AML-193 (cell line): ENCODE data around the gene GSDMA.
"Not testable (repeated sequence)": the region's sequence is repeated elsewhere in the genome, so short reads cannot be mapped to it uniquely, and the experiment has no call there.

Experiments
- DNase-seq, 2 experiments: peaks; one replicate each; lab custom pipeline; 2025; lab: John Stamatoyannopoulos, UW

Gene GSDMA

DNA sequence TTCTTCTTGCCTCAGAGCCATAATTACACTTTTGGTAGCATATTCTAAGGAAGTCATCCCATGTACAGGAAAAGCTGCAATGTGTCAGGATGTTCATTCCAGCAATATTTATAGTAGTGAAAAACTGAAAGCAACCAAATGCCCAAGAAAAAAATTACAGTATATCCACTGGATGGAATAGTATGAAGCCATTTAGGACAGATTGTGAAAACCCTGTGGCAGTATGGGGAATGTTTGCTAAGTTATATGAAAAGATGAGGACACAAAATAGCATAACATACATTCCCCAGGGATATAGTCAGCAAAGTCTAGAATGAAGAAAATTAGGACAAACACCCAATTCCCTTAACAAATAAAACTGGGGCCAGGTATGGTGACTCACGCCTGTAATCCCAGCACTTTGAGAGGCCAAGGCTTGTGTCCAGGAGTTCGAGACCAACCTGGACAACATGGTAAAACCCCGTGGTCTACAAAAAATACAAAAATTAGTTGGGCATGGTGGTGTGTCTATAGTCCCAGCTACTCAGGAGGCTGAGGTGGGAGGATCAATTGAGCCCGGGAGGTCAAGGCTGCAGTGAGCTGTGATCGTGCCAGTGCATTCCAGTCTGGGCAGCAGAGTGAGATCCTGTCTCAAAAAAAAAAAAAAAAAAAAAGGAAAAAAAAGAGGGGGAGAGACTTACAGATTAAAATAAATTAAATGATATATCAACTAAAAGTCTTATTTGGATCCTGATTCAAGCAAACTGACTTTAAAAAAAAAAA, 33.0 kb upstream of the GSDMA start:
- no peak for DNase-seq

DNA sequence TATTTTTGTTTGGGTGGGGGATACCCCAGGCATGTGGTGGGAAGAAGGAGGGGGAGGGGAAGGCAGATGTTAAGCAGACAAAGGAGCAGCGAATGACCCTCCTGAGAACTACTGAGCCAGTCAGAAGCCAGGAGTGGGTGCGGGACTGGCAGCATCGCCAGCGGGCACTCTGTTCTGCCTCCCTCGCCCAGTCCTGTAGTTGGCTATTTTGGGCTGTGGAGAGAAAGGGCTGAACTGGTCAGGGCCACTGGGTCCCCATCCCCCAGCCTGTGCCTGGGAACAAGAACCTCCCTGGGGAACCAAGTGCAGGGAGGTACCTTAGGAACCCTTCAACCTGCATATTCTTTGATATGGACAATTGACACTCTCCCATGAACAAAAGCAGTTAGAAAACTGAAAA, 28.9 kb upstream of the GSDMA start:
- DNase-seq, result no peak

DNA sequence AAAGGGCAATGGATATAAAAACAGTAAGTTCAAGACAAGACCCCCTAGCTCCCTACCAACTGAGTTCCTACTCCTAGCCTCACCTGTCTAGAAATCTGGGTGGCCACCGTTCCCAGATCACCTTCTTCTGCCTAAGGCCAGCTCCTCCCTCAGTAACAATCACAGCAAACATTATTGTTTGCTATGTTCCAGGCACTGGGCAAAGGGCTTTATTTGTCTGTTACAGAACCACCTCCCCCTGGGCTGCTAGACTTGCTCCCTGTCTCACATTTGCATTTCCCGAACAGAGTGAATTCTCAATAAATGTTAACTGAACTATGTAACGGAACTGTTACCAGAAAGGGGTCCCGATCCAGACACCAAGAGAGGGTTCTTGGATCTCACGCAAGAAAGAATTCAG, 28.5 kb upstream of the GSDMA start:
- no peak for DNase-seq

DNA sequence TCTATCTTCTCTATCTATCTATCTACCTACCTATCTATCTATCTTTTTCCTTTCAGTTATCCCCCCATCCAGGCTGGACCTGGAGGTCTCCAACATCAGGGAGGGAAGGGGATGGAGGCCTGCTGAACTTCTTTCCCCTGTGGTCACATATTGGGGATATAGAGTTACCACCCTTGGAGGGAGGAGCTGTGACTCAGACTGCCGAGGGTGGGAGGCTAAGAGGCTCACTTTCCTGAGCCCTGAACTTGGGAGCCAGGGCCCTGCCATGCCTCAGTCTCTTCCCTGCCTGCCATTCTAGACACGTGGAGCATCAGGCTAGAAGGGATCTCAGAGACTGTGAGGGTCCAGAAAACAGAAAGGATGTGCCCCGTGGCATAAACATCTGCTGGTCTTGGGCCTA, 26.9 kb upstream of the GSDMA start:
- no peak for DNase-seq

DNA sequence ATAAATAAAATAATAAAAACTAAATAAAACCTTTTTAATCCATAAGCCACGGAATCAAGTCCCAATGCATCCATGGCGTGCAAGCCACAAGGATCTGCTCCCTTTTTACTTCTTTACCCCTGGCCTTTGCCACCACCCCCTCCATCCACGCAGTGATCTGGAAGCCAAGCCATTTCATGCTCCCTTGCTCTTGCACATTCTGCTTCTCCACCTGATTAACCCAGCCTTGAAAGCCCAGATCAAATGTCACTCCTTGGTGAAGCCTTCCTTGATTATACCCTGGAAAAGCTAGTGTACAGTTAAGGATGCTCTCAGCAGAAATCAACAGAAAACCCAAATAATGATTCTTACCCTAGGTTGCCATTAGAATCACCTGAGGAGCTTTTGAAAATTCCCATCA, 25.4 kb upstream of the GSDMA start:
- DNase-seq, result no peak

DNA sequence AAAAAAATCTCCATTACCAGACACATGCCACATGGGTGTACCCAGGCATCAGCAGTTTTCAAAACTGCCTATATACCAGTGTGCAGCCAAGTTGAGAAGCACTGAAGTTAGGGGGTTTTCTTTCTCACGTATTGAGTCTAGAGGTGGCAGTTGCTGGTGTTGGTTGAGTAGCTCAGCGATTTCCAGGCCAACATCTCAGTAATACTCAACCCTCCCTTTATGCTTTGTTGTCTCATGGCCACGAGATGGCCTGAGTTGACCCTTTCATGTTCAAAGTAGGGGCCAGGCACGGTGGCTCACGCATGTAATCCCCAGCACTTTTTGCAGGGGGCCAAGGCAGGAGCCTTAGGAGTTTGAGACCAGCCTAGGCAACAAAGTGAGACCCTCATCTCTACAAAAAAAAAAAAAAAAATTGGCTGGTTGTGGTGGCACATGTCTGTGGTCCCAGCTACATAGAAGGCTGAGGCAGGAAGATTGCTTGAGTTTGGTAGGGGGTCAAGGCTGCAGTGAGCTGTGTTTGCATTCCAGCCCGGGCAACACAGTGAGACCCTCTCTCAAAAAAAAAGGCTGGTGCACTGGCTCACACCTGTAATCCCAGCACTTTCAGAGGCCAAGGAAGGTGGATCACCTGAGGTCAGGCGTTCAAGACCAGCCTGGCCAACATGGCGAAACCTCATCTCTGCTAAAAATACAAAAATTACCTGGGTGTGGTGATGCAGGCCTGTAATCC, 24.5 kb upstream of the GSDMA start:
- no peak for DNase-seq

DNA sequence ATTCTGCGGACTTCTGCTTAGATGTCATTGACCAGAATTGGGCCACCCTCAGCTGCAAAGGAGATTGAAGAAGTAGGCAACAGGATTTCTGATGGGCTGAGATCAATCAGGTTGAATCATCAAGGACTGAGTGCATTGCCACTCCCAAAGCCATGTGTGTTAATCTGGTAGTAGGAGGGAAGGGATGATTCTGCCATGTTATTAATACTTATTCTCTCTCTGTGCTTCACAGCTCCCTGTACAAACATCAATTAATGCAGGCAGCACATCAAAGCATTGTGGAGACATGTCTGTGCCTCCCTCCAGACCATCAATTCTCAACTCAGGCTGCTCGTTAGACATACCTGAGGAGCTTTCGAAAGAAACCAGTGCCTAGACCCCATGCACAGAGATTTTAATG, 23.7 kb upstream of the GSDMA start:
- no peak for DNase-seq

DNA sequence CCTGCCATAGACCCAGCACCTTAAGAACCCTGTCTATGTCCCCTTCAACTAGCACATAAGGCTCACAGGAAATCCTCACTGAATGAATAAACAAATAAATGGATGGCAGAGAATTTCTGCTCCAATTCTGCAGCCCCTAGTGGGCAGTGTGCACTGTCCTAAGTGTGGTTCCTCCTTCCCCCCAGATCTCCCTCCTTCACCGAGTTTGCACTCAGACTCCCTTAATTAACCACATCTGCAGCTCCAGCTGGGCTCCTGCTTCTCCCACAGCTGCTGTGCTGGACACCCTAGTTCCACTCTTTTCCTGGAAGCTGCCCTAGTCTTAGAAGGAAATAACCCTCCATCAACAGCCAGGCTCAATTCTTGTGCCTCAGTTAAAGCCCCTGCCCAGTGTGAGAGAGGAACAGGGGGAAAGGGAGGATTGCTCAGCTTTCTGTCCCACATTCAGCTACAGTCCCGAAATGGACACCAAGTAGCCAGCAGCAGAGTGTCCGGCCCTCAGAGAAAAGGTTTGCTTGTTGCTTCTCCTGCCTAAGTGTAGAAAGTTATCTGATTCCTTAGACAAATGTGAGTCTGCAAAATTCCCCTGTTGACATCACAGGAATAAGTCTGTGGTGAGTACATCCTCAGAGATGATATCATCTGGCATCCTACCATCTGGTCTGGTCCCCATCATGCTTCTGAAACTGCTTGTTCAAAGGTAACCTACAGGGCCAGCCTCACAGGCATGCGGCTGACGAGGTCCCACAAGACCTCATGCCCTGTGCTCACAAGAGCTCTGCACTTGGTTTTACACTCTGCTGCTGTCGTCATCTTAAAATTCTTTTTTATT, 23.0 kb upstream of the GSDMA start:
- DNase-seq, result peak; percentile 63 to 64

DNA sequence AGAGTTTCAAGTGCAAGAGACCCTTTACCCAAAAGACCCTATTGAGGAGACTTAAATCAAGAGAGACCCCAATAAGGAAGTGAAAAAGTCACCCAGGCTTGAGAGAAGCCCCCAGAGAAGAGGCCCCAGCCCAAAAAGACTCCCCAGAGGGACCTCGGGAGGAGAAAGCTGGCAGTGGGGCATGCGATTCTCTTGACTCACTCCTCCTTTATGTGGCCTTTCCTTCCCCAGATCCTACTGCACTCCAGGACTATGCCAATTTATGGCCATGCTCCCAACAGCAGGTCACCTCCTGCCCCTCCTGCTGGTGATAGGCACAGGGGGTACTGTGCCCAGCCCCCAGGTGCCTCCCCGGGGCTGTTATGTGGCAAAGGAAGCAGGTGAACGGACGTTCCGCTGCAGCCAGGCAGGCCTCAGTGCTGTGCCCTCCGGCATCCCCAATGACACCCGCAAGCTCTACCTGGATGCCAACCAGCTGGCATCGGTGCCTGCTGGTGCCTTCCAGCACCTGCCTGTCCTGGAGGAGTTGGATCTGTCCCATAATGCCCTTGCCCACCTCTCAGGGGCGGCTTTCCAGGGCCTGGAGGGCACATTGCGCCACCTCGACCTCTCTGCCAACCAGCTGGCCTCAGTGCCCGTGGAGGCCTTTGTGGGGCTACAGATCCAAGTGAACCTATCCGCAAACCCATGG, 19.0 kb upstream of the GSDMA start:
- no peak for DNase-seq

DNA sequence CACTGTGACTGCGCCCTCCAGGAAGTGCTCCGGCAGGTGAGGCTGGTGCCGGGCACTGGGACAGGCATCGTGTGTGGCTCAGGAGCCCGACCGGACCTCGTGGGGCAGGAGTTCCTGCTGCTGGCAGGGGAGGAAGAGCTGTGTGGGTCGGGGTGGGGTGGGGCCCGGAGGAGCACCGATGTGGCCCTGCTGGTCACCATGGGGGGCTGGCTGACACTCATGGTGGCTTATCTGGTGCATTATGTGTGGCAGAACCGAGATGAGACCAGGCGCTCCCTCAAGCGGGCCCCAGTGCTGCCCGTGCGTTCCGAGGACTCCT, 18.5 kb upstream of the GSDMA start:
- no peak for DNase-seq

DNA sequence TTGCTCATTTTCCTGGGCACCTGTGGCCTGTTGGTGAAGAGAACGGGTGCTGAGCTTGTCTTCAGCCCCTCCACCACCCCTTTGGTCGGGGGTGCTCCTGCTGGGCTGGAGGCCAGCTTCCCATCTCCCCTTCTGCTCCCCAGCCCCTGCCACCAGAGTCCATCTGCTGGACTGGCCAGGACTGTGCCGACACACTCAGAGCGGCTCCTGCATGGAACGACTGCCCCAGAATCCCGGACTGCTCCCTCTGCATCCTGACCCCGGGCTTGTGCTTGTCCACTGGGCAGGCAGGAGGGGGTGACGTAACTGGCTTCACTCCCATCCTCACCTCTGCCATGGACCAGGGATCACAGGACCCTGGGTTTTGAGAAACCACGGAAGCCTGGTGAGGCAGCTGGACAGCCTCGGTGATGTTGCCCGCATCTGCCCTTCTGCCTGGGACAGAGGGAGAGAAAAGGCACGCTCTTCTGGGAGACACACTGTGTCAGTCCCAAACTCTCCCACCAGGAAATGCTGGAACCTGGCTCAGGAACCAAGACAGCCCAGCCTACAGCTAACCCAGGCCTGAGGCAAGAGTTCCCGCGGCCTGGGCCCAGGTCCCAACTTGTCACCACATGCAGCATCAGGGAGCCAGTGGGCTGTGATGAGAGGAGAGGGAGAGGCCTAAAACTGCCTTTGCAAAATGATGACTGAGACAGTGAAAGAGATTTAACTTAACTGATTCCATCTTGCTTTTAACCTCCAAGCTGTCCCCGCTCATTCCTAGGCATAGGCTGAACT, 16.1 kb upstream of the GSDMA start:
- DNase-seq, result no peak

DNA sequence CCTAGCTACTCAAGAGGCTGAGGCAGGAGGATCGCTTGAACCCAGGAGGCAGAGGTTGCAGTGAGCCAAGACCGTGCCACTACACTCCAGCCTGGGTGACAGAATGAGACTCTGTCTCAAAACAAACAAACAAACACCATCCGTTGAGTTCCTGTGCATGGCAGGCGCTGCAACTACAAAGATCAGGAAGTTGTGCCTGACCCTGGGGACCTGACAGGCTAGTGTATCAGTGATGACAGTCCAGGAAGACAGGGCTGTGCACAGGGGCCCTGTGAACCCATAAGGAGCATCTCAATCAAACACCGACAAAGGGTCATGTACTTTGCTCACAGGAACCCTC, 14.3 kb upstream of the GSDMA start:
- not testable (repeated sequence) for DNase-seq

DNA sequence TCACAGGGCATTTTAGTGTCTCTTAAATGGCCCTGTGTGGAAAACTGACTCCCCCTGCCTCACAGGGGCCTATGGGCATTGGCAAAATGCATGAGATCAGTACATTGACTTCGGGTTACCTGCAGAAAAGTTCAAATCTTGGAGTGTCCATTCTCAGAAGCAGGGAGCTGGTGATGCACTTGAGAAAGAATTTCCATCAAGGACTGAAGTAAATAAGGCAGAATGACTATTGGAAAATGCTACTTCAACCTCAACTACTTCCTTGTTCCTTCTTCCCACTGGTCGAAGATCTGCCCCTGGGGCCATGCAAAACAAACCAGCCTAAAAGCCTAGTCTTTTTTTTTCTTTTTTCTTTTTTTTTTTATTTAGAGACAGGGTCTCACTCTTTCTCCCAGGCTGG, 13.8 kb upstream of the GSDMA start:
- DNase-seq, result peak in 1 of 2 experiments; percentile 9

DNA sequence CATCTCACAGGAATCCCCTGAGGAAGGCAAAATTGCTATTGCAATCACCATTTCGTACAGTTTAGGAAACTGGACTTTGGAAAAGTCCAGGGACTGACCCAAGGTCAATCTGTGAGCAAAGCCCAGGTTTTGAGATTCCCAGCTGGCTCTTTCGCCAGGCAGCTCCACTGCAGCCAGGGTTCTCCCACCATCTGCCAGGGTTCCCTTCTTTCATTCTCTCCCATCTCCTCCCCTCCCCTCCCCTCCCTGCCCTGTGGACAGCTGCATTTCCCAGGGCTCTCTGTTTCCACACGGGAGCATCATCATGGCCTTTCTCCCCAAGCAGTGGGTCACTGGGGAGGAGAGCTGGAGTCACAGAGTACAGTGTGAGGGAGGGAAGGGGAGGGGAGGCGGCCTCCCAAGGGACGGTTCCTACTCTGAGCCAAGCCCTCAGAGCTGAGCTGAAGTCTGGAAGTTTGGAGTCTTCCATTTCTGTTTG, 11.9 kb upstream of the GSDMA start:
- no peak for DNase-seq

DNA sequence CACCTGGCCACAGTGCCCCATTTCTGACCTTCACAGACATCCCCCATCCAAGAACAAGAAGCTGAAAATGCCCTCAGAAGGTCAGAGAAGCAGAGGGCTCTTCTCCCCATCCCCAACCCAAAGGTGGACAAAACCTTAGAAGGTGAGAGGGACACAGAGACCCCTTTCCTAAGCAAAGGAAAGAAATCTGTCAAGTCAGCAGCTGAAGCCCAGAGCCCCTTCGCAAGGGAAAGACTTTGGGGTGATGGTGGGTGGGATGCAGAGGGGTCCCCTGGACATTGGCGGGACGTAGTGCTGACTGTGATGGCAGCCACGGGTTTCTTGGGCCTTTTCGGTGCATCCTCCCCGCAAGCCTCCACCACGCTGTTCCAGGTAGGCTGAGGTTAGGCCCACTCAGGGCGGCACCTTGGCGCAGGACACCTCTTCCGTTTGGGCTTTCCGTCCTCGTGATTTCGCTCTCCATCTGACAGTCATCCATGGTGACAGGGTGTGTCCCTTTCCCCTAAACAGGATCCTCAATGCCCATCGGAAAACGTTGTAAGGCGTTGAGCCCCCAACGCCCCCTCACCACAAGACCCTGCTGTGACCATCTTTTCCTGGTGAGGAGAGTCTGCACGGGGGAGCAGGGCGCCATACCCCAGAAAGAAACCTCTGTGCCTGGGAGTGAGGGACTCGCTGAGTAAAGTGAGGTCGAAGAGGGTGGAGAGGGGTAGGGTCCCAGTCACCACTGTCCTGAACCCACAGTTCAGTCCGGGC, 10.7 kb upstream of the GSDMA start:
- DNase-seq, result no peak

DNA sequence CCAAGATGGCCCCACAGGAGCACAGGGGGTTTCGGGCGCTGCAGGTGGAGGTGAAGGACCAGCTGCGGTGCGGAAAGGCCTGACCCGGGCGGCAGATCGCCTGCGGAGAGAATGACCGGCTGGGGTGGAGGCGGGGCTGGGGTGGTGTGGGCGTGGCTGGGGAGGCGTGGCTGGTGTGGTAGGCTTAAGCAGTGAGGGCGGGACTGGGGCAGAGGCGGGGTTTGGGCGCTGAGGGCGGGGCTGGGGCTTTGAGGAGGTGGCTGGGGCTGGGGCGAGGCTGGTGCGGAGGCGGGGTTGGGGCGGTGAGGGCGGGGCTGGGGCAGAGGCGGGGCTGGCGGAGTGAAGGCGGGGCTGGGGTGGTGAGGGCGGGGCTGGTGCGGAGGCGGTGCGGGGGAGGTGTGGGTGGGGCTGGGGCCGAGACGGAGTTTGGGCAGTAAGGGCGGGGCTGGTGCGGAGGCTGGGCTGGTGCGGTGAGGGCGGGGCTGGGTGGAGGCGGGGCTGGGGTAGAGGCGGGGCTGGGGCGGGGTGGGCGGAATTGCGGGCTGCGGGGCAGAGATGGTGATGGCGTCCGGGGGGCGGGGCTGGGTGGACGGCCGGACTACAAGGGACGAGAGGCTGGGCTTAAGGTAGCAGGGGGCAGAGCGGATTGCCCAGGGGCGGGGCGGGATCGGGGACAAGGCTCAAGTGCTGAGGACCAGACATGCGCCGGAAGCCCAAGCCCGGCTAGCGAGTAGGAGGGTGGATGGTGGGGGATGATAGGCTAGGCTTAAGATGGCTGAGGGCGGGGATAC, 9.9 kb upstream of the GSDMA start:
- DNase-seq, result peak; percentile 96 to 97

DNA sequence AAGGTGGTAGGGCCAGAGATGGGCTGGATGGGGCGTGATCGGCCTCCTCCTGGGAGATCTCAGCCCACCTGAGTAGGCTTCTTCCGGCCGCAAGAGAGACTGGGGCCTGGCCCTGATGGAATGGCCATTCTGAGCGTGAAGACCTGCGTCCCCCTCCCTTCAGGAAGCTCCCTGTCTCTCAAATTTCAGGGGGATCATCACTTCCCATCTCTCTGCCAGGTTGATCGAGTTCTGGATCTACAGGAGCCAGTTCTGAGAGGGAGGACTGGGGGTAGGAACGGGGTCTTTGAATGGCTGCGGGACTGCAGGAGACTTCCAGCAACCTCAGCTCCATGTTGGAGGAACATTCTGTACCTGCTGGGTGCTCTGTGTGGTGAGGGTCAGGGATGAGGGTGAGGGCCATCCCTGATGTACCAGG, 9.3 kb upstream of the GSDMA start:
- no peak for DNase-seq

DNA sequence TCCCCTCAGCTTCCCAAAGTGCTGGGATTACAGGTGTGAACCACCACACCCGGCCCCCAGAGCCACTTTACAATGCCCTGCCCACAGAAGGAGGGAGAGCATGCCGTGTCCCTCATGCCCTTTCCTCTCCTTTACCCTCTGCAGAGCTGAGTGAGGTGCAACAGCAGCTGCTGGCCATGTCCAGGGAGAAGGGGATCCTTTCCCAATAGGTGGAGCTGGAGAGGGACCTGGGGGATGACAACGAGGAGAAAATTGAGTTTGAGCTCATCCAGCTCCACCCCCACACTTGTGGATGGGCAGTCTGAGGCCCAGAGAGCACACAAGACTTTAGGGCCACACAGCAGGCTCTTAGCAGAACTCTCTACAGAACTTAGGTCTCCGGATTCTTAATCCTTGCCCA, 7.9 kb upstream of the GSDMA start:
- no peak for DNase-seq

DNA sequence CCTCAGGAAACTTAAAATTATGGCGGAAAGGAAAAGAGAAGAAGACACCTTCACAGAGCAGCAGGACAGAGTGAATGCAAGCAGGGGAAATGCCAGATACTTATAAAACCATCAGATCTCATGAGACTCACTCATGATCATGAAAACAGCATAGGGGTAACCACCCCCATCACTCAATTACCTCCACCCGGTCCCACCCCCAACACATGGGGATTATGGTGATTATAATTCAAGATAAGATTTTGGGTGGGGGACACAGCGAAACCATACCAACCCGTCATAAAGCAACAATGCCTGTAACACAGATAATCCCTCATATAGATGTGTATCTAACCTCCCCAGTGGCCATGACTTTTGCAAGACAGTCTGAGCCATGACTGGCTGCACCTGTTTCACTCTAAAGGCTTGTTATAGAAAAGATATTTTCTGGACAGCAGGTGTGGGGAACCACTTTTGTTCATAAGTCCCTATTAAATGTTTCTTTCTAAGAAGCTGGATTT, 7.0 kb upstream of the GSDMA start:
- no peak for DNase-seq

DNA sequence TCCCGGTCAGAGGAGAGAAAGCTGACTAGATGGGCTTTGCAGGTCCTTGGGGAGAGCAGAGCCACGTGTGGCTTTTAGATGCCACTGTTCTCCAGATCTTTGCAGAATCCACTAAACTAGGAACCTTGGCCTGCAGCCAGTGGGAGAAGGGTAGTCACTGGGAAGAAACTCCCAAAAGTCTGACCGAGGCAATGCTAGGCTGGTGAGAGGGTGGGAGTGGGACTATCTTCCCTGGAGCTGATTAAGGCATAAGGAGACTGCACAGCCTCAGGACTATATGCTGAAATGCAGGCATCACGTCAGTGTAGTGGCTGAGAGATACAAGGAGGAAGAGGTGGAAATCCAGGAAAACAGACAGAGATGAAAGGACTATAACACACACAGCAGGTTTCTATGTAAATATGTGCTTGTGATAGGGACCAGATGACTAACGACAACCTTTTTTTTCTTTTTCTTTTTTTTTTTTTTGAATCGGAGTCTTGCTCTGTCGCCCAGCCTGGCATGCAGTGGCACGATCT, 2.2 kb upstream of the GSDMA start:
- no peak for DNase-seq
